ENCODE measurements around the gene LRSAM1.
A peak's percentile ranks its signal among the peaks of the same experiment; 100 is the strongest.

The LRSAM1 gene

GRCh38 chr9:127518091-127518856, 67.0 kb downstream of the LRSAM1 start:
- no peak for DNase-seq (ENCODE audit: low spot score)

GRCh38 chr9:127519301-127520166, 68.2 kb downstream of the LRSAM1 start:
- DNase-seq (ENCODE audit: low spot score) = peak; percentile 96

GRCh38 chr9:127520941-127521918, 69.9 kb downstream of the LRSAM1 start:
- DNase-seq (ENCODE audit: low spot score) = peak; percentile 67

- DNase-seq (ENCODE audit: low spot score) = no peak
These were observed 70.6 kb downstream of the LRSAM1 start for GRCh38 chr9:127521919-127522304.

GRCh38 chr9:127522727-127523126, 71.4 kb downstream of the LRSAM1 start:
- no peak for DNase-seq (ENCODE audit: low spot score)

- DNase-seq (ENCODE audit: low spot score) = no peak
These were observed 72.1 kb downstream of the LRSAM1 start for GRCh38 chr9:127523312-127523851.

GRCh38 chr9:127524373-127524772, 73.1 kb downstream of the LRSAM1 start:
- DNase-seq (ENCODE audit: low spot score) = peak; percentile 51

GRCh38 chr9:127525401-127526188, 74.3 kb downstream of the LRSAM1 start:
- peak; percentile 36 for DNase-seq (ENCODE audit: low spot score)

- DNase-seq (ENCODE audit: low spot score) = no peak
These were observed 75.6 kb downstream of the LRSAM1 start for GRCh38 chr9:127526655-127527559.

- DNase-seq (ENCODE audit: low spot score) = no peak
These were observed 76.4 kb downstream of the LRSAM1 start for GRCh38 chr9:127527560-127528268.

GRCh38 chr9:127528422-127529251, 77.3 kb downstream of the LRSAM1 start:
- no peak for DNase-seq (ENCODE audit: low spot score)

GRCh38 chr9:127529671-127530070, 78.4 kb downstream of the LRSAM1 start:
- DNase-seq (ENCODE audit: low spot score) = no peak

GRCh38 chr9:127530206-127530941, 79.1 kb downstream of the LRSAM1 start:
- no peak for DNase-seq (ENCODE audit: low spot score)

GRCh38 chr9:127531676-127532075, 80.4 kb downstream of the LRSAM1 start:
- DNase-seq (ENCODE audit: low spot score) = no peak

- no peak for DNase-seq (ENCODE audit: low spot score)
These were observed 83.1 kb downstream of the LRSAM1 start for GRCh38 chr9:127534250-127534906.

GRCh38 chr9:127534931-127535330, 83.6 kb downstream of the LRSAM1 start:
- no peak for DNase-seq (ENCODE audit: low spot score)

GRCh38 chr9:127535396-127535795, 84.1 kb downstream of the LRSAM1 start:
- no peak for DNase-seq (ENCODE audit: low spot score)

Measured in AG08395 (cell line).